ENCODE results near the gene STARD3. TPM values are rescaled to one million over a fixed set of nuclear protein-coding genes. Genes with fewer than 3 reads are reported as not detected.

STARD3 gene
- polyA plus RNA-seq, 1 experiment, result 43.3 TPM

- CTCF ChIA-PET, result no interaction called here
- no peak for DNase-seq (ENCODE audit: low read depth, low spot score)
- Histone ChIP-seq H3K27ac (ENCODE audit: low read depth, low read length) (no peak overlapping the region), H3K27me3 (ENCODE audit: control insufficient read depth, insufficient read depth, low read length) (no peaks in the 10 kb centered on the region), H3K4me3 (ENCODE audit: low read depth, low read length) (no peak overlapping the region), H3K9me3 (ENCODE audit: control insufficient read depth, insufficient read depth, low read length) (no peaks in the 10 kb centered on the region; the same call in 1 of the 2 replicates)
- no peak for TF ChIP-seq CTCF (IDR thresholded peaks at IDR 0.05; ENCODE audit: low read depth, low read length)
- POLR2A ChIA-PET, result no interaction called here
Measured at GRCh38 chr17:39711851-39712250, 74.9 kb downstream of the STARD3 start.

Other genes starting within 250 kb of the STARD3 start
- gene FBXL20, start 235.5 kb upstream of the STARD3 start, polyA plus RNA-seq (2011; rRNA removed), result 5.7 and 6.7 TPM in 2 replicates
- 36.9 and 43.9 TPM in 2 replicates for gene MED1, start 185.9 kb upstream of the STARD3 start, polyA plus RNA-seq (2011; rRNA removed)
- gene CDK12, start 175.7 kb upstream of the STARD3 start, polyA plus RNA-seq (2011; rRNA removed), result 21.7 and 24.3 TPM in 2 replicates
- gene NEUROD2, start 29.2 kb upstream of the STARD3 start, polyA plus RNA-seq (2011; rRNA removed), result not detected in 2 replicates
- not detected in 2 replicates for gene PPP1R1B, start 10.2 kb upstream of the STARD3 start, polyA plus RNA-seq (2011; rRNA removed)
- 0.09 and 0.12 TPM in 2 replicates for gene TCAP, start 28.2 kb downstream of the STARD3 start, polyA plus RNA-seq (2011; rRNA removed)
- not detected in 2 replicates for gene PNMT, start 31.3 kb downstream of the STARD3 start, polyA plus RNA-seq (2011; rRNA removed)
- gene PGAP3, start 50.9 kb downstream of the STARD3 start, polyA plus RNA-seq (2011; rRNA removed), result 9.6 and 13.9 TPM in 2 replicates
- gene ERBB2, start 62.9 kb downstream of the STARD3 start, polyA plus RNA-seq (2011; rRNA removed), result 21.2 and 27.9 TPM in 2 replicates
- gene MIEN1, start 93.4 kb downstream of the STARD3 start, polyA plus RNA-seq (2011; rRNA removed), result 31.9 and 45.4 TPM in 2 replicates
- 0.05 and 0.14 TPM in 2 replicates for gene GRB7, start 100.8 kb downstream of the STARD3 start, polyA plus RNA-seq (2011; rRNA removed)
- gene IKZF3, start 227.2 kb downstream of the STARD3 start, polyA plus RNA-seq (2011; rRNA removed), result not detected in 2 replicates
- not detected in 2 replicates for gene ZPBP2, start 231.1 kb downstream of the STARD3 start, polyA plus RNA-seq (2011; rRNA removed)

Measured in AG04450 (cell line).